ENCODE results near the gene MRPS23. TPM values are rescaled to one million over a fixed set of nuclear protein-coding genes. Genes with fewer than 3 reads are reported as not detected.

The MRPS23 gene
- total and polyA plus RNA-seq, 2 of the 13 experiments (the other 11 are each of a cell fraction or from before 2014, with no cell fraction given): 63.2 to 181 TPM

DNA sequence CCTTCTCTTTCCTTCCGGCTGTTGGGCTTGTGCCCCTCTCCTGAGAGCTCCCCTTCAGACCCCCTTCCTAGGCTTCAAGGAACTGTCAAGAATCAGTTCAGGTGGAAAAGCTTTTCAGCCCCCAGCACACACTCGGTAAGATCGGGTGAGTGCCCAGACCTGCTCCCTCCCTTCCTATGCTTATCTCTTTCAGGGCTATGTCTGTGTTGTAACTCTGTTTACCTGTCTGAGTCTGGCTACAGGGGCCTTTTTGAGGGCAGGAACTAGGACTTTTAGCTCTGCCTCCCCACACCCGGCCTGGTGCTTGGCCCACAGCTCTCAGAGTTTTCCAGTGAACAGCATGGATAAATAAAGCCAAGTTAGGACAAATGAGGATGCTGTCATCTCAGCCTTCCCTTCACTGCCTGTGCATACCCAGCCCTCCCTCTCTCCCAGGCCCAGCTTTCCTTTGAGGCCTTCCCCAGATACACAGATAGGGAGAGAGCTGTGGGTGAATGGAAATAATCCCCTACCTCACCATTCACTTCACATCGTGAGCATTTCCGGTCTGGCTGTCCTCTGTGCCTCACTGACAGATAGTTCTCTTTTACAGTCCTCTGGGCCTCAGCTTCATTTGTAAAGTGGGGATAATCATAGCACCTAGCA, 5.7 kb upstream of the MRPS23 start (continued):
- TF ChIP-seq, protein P1, sequence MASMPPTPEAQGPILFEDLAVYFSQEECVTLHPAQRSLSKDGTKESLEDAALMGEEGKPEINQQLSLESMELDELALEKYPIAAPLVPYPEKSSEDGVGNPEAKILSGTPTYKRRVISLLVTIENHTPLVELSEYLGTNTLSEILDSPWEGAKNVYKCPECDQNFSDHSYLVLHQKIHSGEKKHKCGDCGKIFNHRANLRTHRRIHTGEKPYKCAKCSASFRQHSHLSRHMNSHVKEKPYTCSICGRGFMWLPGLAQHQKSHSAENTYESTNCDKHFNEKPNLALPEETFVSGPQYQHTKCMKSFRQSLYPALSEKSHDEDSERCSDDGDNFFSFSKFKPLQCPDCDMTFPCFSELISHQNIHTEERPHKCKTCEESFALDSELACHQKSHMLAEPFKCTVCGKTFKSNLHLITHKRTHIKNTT (CRISPR knock-in tag; IDR thresholded peaks at IDR 0.05): no peak
- TF ChIP-seq, protein P2, sequence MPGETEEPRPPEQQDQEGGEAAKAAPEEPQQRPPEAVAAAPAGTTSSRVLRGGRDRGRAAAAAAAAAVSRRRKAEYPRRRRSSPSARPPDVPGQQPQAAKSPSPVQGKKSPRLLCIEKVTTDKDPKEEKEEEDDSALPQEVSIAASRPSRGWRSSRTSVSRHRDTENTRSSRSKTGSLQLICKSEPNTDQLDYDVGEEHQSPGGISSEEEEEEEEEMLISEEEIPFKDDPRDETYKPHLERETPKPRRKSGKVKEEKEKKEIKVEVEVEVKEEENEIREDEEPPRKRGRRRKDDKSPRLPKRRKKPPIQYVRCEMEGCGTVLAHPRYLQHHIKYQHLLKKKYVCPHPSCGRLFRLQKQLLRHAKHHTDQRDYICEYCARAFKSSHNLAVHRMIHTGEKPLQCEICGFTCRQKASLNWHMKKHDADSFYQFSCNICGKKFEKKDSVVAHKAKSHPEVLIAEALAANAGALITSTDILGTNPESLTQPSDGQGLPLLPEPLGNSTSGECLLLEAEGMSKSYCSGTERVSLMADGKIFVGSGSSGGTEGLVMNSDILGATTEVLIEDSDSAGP (CRISPR knock-in tag; IDR thresholded peaks at IDR 0.05; ENCODE audit: borderline replicate concordance): peak; percentile 71
- TF ChIP-seq, protein P3, sequence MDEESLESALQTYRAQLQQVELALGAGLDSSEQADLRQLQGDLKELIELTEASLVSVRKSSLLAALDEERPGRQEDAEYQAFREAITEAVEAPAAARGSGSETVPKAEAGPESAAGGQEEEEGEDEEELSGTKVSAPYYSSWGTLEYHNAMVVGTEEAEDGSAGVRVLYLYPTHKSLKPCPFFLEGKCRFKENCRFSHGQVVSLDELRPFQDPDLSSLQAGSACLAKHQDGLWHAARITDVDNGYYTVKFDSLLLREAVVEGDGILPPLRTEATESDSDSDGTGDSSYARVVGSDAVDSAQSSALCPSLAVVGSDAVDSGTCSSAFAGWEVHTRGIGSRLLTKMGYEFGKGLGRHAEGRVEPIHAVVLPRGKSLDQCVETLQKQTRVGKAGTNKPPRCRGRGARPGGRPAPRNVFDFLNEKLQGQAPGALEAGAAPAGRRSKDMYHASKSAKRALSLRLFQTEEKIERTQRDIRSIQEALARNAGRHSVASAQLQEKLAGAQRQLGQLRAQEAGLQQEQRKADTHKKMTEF (CRISPR knock-in tag; IDR thresholded peaks at IDR 0.05): peak; percentile 76
- TF ChIP-seq ZNF33B (CRISPR knock-in tag; IDR thresholded peaks at IDR 0.05): no peak
- TF ChIP-seq ZNF484 (CRISPR knock-in tag; IDR thresholded peaks at IDR 0.05; ENCODE audit: borderline replicate concordance, low read depth): no peak
- no peak for TF ChIP-seq SMARCE1 (IDR thresholded peaks at IDR 0.05; ENCODE audit: borderline replicate concordance)
- no peak for TF ChIP-seq ZKSCAN1 (IDR thresholded peaks at IDR 0.05; ENCODE audit: low read length)
- no peak for TF ChIP-seq SNAI1 (CRISPR knock-in tag; IDR thresholded peaks at IDR 0.05; ENCODE audit: borderline replicate concordance)
- no peak for TF ChIP-seq HOXA7 (CRISPR knock-in tag; IDR thresholded peaks at IDR 0.05)
- no peak for TF ChIP-seq HNRNPL (IDR thresholded peaks at IDR 0.05; ENCODE audit: low read depth, low read length)
- TF ChIP-seq MTA3 (CRISPR knock-in tag; IDR thresholded peaks at IDR 0.05): no peak
- TF ChIP-seq KLF6 (CRISPR knock-in tag; IDR thresholded peaks at IDR 0.05): no peak
- no peak for TF ChIP-seq IRX3 (CRISPR knock-in tag; IDR thresholded peaks at IDR 0.05; ENCODE audit: borderline replicate concordance, low read depth)
- no peak for TF ChIP-seq REL (CRISPR knock-in tag; conservative IDR thresholded peaks at IDR 0.05)
- TF ChIP-seq TRIM24 (CRISPR knock-in tag; IDR thresholded peaks at IDR 0.05): no peak
- no peak for TF ChIP-seq MAFG (CRISPR knock-in tag; IDR thresholded peaks at IDR 0.05)
- TF ChIP-seq GTF2F1 (IDR thresholded peaks at IDR 0.05; ENCODE audit: low read length): no peak
- no peak for TF ChIP-seq KLF13 (CRISPR knock-in tag; IDR thresholded peaks at IDR 0.05)
- TF ChIP-seq, protein P4, sequence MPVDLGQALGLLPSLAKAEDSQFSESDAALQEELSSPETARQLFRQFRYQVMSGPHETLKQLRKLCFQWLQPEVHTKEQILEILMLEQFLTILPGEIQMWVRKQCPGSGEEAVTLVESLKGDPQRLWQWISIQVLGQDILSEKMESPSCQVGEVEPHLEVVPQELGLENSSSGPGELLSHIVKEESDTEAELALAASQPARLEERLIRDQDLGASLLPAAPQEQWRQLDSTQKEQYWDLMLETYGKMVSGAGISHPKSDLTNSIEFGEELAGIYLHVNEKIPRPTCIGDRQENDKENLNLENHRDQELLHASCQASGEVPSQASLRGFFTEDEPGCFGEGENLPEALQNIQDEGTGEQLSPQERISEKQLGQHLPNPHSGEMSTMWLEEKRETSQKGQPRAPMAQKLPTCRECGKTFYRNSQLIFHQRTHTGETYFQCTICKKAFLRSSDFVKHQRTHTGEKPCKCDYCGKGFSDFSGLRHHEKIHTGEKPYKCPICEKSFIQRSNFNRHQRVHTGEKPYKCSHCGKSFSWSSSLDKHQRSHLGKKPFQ (CRISPR knock-in tag; IDR thresholded peaks at IDR 0.05; ENCODE audit: insufficient replicate concordance): no peak
- TF ChIP-seq PHF8 (CRISPR knock-in tag; IDR thresholded peaks at IDR 0.05): peak; percentile 47
- no peak for TF ChIP-seq ZNF616 (CRISPR knock-in tag; IDR thresholded peaks at IDR 0.05; ENCODE audit: low read depth)
- TF ChIP-seq FOXA1 (IDR thresholded peaks at IDR 0.05): no peak
- TF ChIP-seq FOXA1 (CRISPR knock-in tag; IDR thresholded peaks at IDR 0.05): peak; percentile 94
- no peak; the same call in 1 of the 2 replicates for TF ChIP-seq ZNF564 (CRISPR knock-in tag; IDR thresholded peaks at IDR 0.05)
- no peak for TF ChIP-seq ZNF30 (CRISPR knock-in tag; IDR thresholded peaks at IDR 0.05)
- TF ChIP-seq YEATS4 (CRISPR knock-in tag; IDR thresholded peaks at IDR 0.05; ENCODE audit: borderline replicate concordance): no peak; the same call in 1 of the 2 replicates
- TF ChIP-seq SP2 (CRISPR knock-in tag; IDR thresholded peaks at IDR 0.05): no peak
- 0 out of 2 replicates have a peak, but pooled peaks have one; percentile 37 for TF ChIP-seq ZNF44 (CRISPR knock-in tag; IDR thresholded peaks at IDR 0.05)

All from HepG2 (cell line).